HG03439 (cell line): ENCODE data around the gene PRM1.

Experiments used
- ATAC-seq: cut with Tn5 transposase; IDR thresholded peaks from one replicate; pipeline ENCODE4 v1.9.1; 2021; ENCODE audit warnings: mild to moderate bottlenecking, moderate library complexity; ENCODE audit not compliant: unreplicated experiment

PRM1 gene

GRCh38 chr16:11239644-11240632 is 41.2 kb downstream of the PRM1 start:
- ATAC-seq: no peak

- no peak for ATAC-seq
Measured at GRCh38 chr16:11238272-11239202, 42.6 kb downstream of the PRM1 start.

- ATAC-seq: no peak
Measured at GRCh38 chr16:11236461-11237254, 44.5 kb downstream of the PRM1 start.

- ATAC-seq: no peak
Measured at GRCh38 chr16:11235703-11235991, 45.5 kb downstream of the PRM1 start.

GRCh38 chr16:11234884-11235702 is 46.0 kb downstream of the PRM1 start:
- no peak for ATAC-seq

GRCh38 chr16:11233727-11234376 is 47.3 kb downstream of the PRM1 start:
- no peak for ATAC-seq

GRCh38 chr16:11232852-11233726 is 48.0 kb downstream of the PRM1 start:
- peak; percentile 49 for ATAC-seq

- ATAC-seq: no peak
Measured at GRCh38 chr16:11232302-11232851, 48.8 kb downstream of the PRM1 start.

GRCh38 chr16:11231367-11231970 is 49.7 kb downstream of the PRM1 start:
- no peak for ATAC-seq
